A673 (cell line): ENCODE measurements around the gene ZNF316.

Experiments
- EZH2 ChIP-seq: fragments of 200-600 bp; sonication (generic); IDR thresholded peaks from 2 replicates; pipeline ENCODE4 v1.6.1; 2017; ENCODE audit warnings: borderline replicate concordance, low read depth, mild to moderate bottlenecking, mixed read lengths, antibody characterized with exemption, low read length; ENCODE audit not compliant: poor library complexity, severe bottlenecking
- TF ChIP-seq, protein P1 (sequence below): fragments of 300-800, 200-600 bp; sonication (generic); conservative IDR thresholded peaks from 2 replicates; pipeline ENCODE4 v1.5.1; 2017; ENCODE audit warnings: low read depth, mild to moderate bottlenecking, antibody characterized with exemption, low read length, moderate library complexity, mixed read lengths

DNA sequence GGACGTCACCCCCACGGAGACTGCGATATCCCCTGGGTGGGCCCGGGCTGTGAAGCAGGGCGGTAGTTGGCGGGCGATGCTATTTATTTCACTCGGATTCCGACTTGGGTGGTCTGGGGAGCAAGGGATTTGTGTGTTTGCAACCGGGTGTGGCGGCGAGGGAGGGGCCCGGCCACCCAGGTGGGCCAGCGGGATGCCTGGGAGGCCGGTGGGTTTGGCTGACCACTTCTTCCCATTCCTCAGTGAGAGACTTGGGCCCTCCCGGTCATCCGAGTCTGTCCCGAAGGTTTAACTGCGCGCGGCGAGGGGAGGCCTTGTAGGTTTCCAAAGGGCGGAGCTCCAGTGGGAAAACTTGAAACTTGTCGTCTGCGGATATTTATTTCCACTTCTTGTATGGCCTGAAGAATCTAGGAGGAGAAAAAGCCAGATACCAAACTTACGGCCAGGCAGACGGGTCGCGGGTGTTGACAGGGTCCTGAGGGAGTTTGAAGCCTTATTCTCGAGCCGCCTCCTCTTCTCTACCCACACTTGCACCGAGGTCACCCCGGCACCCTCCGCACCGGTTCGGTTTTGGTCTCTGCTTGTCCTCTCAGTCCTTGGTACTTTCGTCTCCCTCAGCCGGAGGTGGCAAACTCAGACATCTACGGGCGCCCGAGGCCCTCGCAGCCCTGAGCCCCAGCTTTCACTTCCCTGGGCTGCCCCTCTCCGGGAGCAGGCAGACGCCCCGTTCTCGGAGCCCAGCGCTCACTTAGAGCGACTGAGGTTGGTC lies 17.9 kb downstream of the ZNF316 start:
- no peak for TF ChIP-seq EZH2
- TF ChIP-seq, protein P1, sequence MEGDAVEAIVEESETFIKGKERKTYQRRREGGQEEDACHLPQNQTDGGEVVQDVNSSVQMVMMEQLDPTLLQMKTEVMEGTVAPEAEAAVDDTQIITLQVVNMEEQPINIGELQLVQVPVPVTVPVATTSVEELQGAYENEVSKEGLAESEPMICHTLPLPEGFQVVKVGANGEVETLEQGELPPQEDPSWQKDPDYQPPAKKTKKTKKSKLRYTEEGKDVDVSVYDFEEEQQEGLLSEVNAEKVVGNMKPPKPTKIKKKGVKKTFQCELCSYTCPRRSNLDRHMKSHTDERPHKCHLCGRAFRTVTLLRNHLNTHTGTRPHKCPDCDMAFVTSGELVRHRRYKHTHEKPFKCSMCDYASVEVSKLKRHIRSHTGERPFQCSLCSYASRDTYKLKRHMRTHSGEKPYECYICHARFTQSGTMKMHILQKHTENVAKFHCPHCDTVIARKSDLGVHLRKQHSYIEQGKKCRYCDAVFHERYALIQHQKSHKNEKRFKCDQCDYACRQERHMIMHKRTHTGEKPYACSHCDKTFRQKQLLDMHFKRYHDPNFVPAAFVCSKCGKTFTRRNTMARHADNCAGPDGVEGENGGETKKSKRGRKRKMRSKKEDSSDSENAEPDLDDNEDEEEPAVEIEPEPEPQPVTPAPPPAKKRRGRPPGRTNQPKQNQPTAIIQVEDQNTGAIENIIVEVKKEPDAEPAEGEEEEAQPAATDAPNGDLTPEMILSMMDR: no peak
